Panc1 (cell line): ENCODE results near the gene LNPEP.

Experiments used
- POLR2AphosphoS5 ChIP-seq: IDR thresholded peaks from 2 replicates; pipeline ENCODE4 v1.6.1; 2012; ENCODE audit warnings: mild to moderate bottlenecking, low read depth, low read length, moderate library complexity
- SIN3A ChIP-seq: IDR thresholded peaks from 2 replicates; pipeline ENCODE4 v1.6.1; 2012; ENCODE audit warnings: low read depth, mild to moderate bottlenecking, low read length, moderate library complexity, borderline replicate concordance; ENCODE audit not compliant: insufficient read depth
- TCF7L2 ChIP-seq: IDR thresholded peaks from 2 replicates; pipeline ENCODE4 v1.6.1; 2011; ENCODE audit warnings: mild to moderate bottlenecking, low read depth, low read length, inconsistent platforms
- TF ChIP-seq, protein P1 (sequence below): fragments of 450-650 bp; IDR thresholded peaks from 2 replicates; pipeline ENCODE4 v1.5.1; 2017; ENCODE audit warnings: mild to moderate bottlenecking
- TF ChIP-seq, protein P2 (sequence below), 2 experiments: IDR thresholded peaks; 2 replicates each; pipeline ENCODE4 v1.6.1; 2011 to 2012; ENCODE audit warnings: low read depth in 2 of 2, control low read depth in 1 of 2, low read length in 1 of 2, mild to moderate bottlenecking in 1 of 2, moderate library complexity in 1 of 2; ENCODE audit not compliant: insufficient read depth in 1 of 2

GRCh38 chr5:96941140-96941539, 5.3 kb downstream of the LNPEP start:
- TF ChIP-seq, protein P1, sequence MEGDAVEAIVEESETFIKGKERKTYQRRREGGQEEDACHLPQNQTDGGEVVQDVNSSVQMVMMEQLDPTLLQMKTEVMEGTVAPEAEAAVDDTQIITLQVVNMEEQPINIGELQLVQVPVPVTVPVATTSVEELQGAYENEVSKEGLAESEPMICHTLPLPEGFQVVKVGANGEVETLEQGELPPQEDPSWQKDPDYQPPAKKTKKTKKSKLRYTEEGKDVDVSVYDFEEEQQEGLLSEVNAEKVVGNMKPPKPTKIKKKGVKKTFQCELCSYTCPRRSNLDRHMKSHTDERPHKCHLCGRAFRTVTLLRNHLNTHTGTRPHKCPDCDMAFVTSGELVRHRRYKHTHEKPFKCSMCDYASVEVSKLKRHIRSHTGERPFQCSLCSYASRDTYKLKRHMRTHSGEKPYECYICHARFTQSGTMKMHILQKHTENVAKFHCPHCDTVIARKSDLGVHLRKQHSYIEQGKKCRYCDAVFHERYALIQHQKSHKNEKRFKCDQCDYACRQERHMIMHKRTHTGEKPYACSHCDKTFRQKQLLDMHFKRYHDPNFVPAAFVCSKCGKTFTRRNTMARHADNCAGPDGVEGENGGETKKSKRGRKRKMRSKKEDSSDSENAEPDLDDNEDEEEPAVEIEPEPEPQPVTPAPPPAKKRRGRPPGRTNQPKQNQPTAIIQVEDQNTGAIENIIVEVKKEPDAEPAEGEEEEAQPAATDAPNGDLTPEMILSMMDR, result no peak
- TF ChIP-seq, protein P2, sequence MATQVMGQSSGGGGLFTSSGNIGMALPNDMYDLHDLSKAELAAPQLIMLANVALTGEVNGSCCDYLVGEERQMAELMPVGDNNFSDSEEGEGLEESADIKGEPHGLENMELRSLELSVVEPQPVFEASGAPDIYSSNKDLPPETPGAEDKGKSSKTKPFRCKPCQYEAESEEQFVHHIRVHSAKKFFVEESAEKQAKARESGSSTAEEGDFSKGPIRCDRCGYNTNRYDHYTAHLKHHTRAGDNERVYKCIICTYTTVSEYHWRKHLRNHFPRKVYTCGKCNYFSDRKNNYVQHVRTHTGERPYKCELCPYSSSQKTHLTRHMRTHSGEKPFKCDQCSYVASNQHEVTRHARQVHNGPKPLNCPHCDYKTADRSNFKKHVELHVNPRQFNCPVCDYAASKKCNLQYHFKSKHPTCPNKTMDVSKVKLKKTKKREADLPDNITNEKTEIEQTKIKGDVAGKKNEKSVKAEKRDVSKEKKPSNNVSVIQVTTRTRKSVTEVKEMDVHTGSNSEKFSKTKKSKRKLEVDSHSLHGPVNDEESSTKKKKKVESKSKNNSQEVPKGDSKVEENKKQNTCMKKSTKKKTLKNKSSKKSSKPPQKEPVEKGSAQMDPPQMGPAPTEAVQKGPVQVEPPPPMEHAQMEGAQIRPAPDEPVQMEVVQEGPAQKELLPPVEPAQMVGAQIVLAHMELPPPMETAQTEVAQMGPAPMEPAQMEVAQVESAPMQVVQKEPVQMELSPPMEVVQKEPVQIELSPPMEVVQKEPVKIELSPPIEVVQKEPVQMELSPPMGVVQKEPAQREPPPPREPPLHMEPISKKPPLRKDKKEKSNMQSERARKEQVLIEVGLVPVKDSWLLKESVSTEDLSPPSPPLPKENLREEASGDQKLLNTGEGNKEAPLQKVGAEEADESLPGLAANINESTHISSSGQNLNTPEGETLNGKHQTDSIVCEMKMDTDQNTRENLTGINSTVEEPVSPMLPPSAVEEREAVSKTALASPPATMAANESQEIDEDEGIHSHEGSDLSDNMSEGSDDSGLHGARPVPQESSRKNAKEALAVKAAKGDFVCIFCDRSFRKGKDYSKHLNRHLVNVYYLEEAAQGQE (IDR thresholded peaks at IDR 0.05; ENCODE audit: insufficient read depth in 1 of 2, low read depth in 2 of 2, low read length in 1 of 2), result no peak
- no peak for TF ChIP-seq SIN3A
- TF ChIP-seq POLR2AphosphoS5, result no peak
- TF ChIP-seq TCF7L2, result no peak
